Erythroblast (primary cell): ENCODE measurements around the gene TRPV4.

ENCODE experiments used
- GATA1 ChIP-seq: IDR thresholded peaks from 2 replicates; pipeline ENCODE4 v1.6.1; 2011; ENCODE audit warnings: low read depth, mild to moderate bottlenecking, control low read depth, low read length, moderate library complexity
- POLR2A ChIP-seq: IDR thresholded peaks from 2 replicates; pipeline ENCODE4 v1.6.1; 2011; ENCODE audit warnings: mild to moderate bottlenecking, low read length

GRCh38 chr12:109736552-109737108 lies 96.6 kb downstream of the TRPV4 start:
- TF ChIP-seq POLR2A (no peak), GATA1 (no peak)
